GM23248 (cell line): ENCODE measurements around the gene PMVK. TPM values are rescaled to one million over a fixed set of nuclear protein-coding genes. Genes with fewer than 3 reads are reported as not detected.

Experiments used
- DNase-seq: peaks from one replicate; pipeline ENCODE4 v3.0.0-alpha.2; 2015
- H2AFZ ChIP-seq: fragments of 200-600 bp; sonication (generic); 2 replicates; pipeline ENCODE4 v1.6.1; 2016; ENCODE audit warnings: antibody characterized with exemption
- H3F3A ChIP-seq: fragments of 200-600 bp; sonication (generic); 2 replicates; pipeline ENCODE4 v1.6.1; 2016; ENCODE audit warnings: mild to moderate bottlenecking, antibody characterized with exemption, mixed run types; ENCODE audit not compliant: insufficient read depth
- H3K27ac ChIP-seq: fragments of 200-600 bp; sonication (generic); 2 replicates; pipeline ENCODE4 v1.5.1; 2016; ENCODE audit warnings: mild to moderate bottlenecking
- H3K27me3 ChIP-seq: fragments of 200-600 bp; sonication (generic); replicated peaks from 2 replicates; pipeline ENCODE4 v1.6.1; 2016; ENCODE audit warnings: mild to moderate bottlenecking; ENCODE audit not compliant: insufficient read depth
- H3K36me3 ChIP-seq: fragments of 200-600 bp; sonication (generic); 2 replicates; pipeline ENCODE4 v1.6.1; 2016; ENCODE audit warnings: low read depth, mild to moderate bottlenecking
- H3K4me1 ChIP-seq: fragments of 200-600 bp; sonication (generic); 2 replicates; pipeline ENCODE4 v1.6.1; 2016; ENCODE audit warnings: mild to moderate bottlenecking; ENCODE audit not compliant: insufficient read depth
- H3K4me2 ChIP-seq: fragments of 200-600 bp; sonication (generic); one replicate; pipeline ENCODE4 v1.6.1; 2016; ENCODE audit warnings: mild to moderate bottlenecking; ENCODE audit not compliant: unreplicated experiment
- H3K4me3 ChIP-seq: fragments of 200-600 bp; sonication (generic); 2 replicates; pipeline ENCODE4 v1.5.1; 2016; ENCODE audit warnings: mild to moderate bottlenecking
- H3K79me2 ChIP-seq: fragments of 200-600 bp; sonication (generic); 2 replicates; pipeline ENCODE4 v1.6.1; 2016; ENCODE audit warnings: mild to moderate bottlenecking; ENCODE audit not compliant: insufficient read depth
- H3K9ac ChIP-seq: fragments of 200-600 bp; sonication (generic); 2 replicates; pipeline ENCODE4 v1.6.1; 2016; ENCODE audit warnings: mild to moderate bottlenecking
- H3K9me2 ChIP-seq: fragments of 200-600 bp; sonication (generic); 2 replicates; pipeline ENCODE4 v1.6.1; 2016; ENCODE audit warnings: mixed run types, mild to moderate bottlenecking, moderate library complexity; ENCODE audit not compliant: insufficient read depth
- H3K9me3 ChIP-seq: fragments of 200-600 bp; sonication (generic); one replicate; pipeline ENCODE4 v1.6.1; 2017; ENCODE audit warnings: low read depth
- H4K20me1 ChIP-seq: fragments of 200-600 bp; sonication (generic); 2 replicates; pipeline ENCODE4 v1.6.0; 2016; ENCODE audit not compliant: insufficient read depth
- EZH2 ChIP-seq: fragments of 200-600 bp; sonication (generic); IDR thresholded peaks from 2 replicates; pipeline ENCODE4 v1.6.1; 2018; ENCODE audit warnings: antibody characterized with exemption, mild to moderate bottlenecking; ENCODE audit not compliant: insufficient read depth, poor library complexity, severe bottlenecking
- EZH2phosphoT487 ChIP-seq: fragments of 200-600 bp; sonication (generic); IDR thresholded peaks from 2 replicates; pipeline ENCODE4 v1.6.1; 2018; ENCODE audit warnings: antibody characterized with exemption, moderate library complexity, mild to moderate bottlenecking, low read depth; ENCODE audit not compliant: insufficient read depth
- WGBS, 2 experiments: methylation state at CpG; one replicate each; pipeline ENCODE4 v1.1.6; 2015 to 2017; ENCODE audit warnings: low lambda C conversion rate in 2 of 2, low coverage in 1 of 2; ENCODE audit errors: missing lambda C conversion rate in 2 of 2; 5-methylcytosine and 5-hydroxymethylcytosine counted together
- in situ Hi-C: fragments of 300-500 bp; cut with MboI; formaldehyde crosslinking; loops from 2 replicates; pipeline ENCODE4 v1.15.0; 2020
- polyA plus RNA-seq: library from polyadenylated mRNA; unstranded; fragments of >200 nt; fragmentation: Nextera tagmentation; extraction: Ambion mirVana; gene quantifications from 2 replicates; pipeline ENCODE4 v1.2.1, GENCODE V29; 2016
- total RNA-seq: library from RNA; depleted of rRNA; stranded (reverse); fragments of >200 nt; shearing (Covaris generic); gene quantifications from 2 replicates; pipeline ENCODE4 v1.2.3, GENCODE V29; 2014

Gene PMVK
- total and polyA plus RNA-seq, 2 experiments from 2014 or later = 6.4 to 36.6 TPM

DNA sequence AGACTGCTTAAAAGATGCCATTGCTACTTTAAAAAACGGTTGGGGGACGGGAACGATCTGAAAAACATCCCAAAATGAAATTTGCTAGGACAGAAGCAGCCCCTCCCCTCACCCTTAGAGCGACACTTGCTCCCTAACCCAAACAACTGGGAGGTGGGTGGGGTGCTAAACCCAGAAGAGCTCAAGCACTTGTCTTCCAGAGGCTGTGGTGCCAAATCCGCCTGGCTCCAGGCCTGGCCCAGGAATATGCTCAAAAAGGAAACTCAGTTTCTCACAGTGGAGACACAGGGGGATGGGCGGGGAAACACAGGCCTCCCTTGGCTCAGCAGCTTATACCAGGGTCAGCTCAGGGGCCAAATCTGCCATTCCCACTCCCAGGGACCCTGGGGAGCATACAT lies 20.0 kb upstream of the PMVK start:
- peak overlapping the region; percentile 96 for H3K4me2 ChIP-seq
- peak overlapping the region; percentile 93 for H3K4me3 ChIP-seq
- no peaks in the 10 kb centered on the region for H3K9me2 ChIP-seq
- H3K27me3 ChIP-seq = no peaks in the 10 kb centered on the region
- H2AFZ ChIP-seq = peak overlapping the region; percentile 87
- H3K79me2 ChIP-seq = peaks cover 29% of the 10 kb centered on the region; the same call in 1 of the 2 replicates
- no peaks in the 10 kb centered on the region for H4K20me1 ChIP-seq
- 5 to 7% methylated on average over 6 of the region's 6 CpGs for WGBS, 2 experiments
- H3K9me3 ChIP-seq = no peaks in the 10 kb centered on the region
- in situ Hi-C loops = no loop called here
- H3K36me3 ChIP-seq = no peaks in the 10 kb centered on the region
- peak overlapping the region; percentile 91; the same call in 1 of the 2 replicates for H3K27ac ChIP-seq
- DNase-seq = peak; percentile 34
- peaks cover 9% of the 10 kb centered on the region for H3F3A ChIP-seq
- H3K4me1 ChIP-seq = peaks cover 28% of the 10 kb centered on the region
- peak overlapping the region; percentile 86 for H3K9ac ChIP-seq
- TF ChIP-seq EZH2 (no peak), EZH2phosphoT487 (no peak)

DNA sequence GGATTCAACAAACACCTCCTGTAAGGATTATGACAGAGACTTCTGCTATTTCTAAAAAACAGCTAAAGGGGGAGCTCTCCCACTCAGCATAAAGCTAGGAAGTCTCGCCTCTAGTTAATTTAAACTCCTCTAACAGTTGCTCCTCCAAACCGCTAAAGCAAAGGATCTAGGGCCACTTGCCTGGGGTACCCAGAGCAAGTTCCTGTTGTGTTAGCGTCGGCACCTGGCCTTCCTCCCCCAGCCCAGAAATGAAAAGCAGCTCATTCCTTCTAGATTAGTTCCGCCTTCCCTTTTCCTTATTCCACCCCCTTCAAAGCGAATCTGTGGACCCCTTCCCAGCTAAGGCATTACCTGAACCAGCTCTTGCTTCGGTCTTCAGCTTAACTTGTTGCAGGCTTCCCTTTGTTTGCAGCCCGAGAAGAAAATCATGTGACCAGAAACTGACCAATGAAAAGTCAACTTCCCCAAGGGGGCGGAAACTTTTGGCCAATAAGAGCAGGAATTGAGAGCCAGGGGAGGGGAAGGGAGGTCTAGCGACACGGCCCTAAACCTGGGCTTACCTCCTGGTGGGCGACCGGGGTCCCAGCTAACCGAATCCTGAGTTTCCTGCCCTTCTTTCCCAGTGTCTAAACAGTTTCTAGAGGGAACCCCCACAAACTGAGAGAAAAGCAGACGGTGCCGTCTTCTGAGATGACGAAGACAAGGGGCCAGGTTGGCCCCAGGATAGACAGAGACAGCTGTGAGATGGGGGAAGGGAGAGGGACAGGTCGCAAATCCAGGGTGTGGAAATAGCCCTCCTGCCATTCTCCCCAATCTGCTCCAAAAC lies 19.4 kb upstream of the PMVK start, which contains the start of gene PBXIP1:
Gene PBXIP1 (minus strand): TSS at position 382 of the 826 bp plus-strand sequence. CDS start 2,378 bp downstream, outside the sequence.
- no peaks in the 10 kb centered on the region for H3K36me3 ChIP-seq
- H3K9me2 ChIP-seq = no peaks in the 10 kb centered on the region
- H3K79me2 ChIP-seq = peaks cover 26% of the 10 kb centered on the region; the same call in 1 of the 2 replicates
- H2AFZ ChIP-seq = peak within 1 kb of the TSS; percentile 87
- peaks cover 9% of the 10 kb centered on the region for H3F3A ChIP-seq
- H3K9me3 ChIP-seq = no peaks in the 10 kb centered on the region
- no peaks in the 10 kb centered on the region for H3K27me3 ChIP-seq
- peak within 1 kb of the TSS; percentile 91 for H3K27ac ChIP-seq
- H4K20me1 ChIP-seq = no peaks in the 10 kb centered on the region
- peak within 1 kb of the TSS; percentile 86 for H3K9ac ChIP-seq
- peak within 1 kb of the TSS; percentile 93 for H3K4me3 ChIP-seq
- DNase-seq = peak; percentile 91
- in situ Hi-C loops = no loop called here
- H3K4me1 ChIP-seq = peaks cover 28% of the 10 kb centered on the region
- TF ChIP-seq EZH2phosphoT487 (no peak), EZH2 (no peak)
- 1% methylated on average over 18 of the region's 18 CpGs for WGBS, 2 experiments
- peak within 1 kb of the TSS; percentile 96 for H3K4me2 ChIP-seq

DNA sequence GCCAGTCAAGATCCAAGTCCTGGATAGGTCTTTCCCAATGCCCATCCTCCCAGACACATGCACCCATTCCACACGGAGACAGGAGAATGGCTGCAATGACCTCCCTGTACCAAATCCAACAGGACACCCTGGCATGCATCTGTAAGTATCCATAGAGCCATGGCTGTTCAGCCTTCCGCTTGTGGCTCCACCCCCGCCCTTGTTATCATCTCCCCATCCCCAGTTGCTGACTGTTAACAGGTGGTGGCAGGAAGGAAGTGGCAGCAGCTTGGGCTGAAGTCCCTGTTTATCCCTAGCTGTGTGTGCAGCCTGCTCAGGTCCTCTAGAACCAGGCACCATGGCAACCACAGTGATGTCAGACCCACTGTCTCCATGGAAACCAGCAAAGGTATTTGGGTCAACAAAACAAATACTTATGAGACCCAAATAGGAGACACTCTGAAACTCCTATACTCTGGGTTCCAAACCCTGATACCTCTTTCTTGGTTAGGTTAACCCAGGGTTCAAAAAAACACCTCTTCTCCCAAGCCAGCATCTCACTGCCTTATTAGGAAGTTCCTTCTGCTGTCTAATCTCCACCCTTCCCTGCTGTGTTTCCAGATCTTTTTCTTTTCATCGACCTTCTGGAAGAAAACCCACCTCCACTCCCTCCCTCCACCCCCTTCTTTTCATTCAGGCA lies 18.7 kb upstream of the PMVK start:
- peaks cover 18% of the 10 kb centered on the region; the same call in 1 of the 2 replicates for H3K79me2 ChIP-seq
- peak overlapping the region; percentile 86 for H3K9ac ChIP-seq
- H2AFZ ChIP-seq = peak overlapping the region; percentile 87
- H3K36me3 ChIP-seq = no peaks in the 10 kb centered on the region
- DNase-seq = peak; percentile 83
- peak overlapping the region; percentile 96 for H3K4me2 ChIP-seq
- peak overlapping the region; percentile 93 for H3K4me3 ChIP-seq
- TF ChIP-seq EZH2phosphoT487 (no peak), EZH2 (no peak)
- peaks cover 21% of the 10 kb centered on the region for H3K4me1 ChIP-seq
- no peaks in the 10 kb centered on the region for H4K20me1 ChIP-seq
- no peaks in the 10 kb centered on the region for H3K27me3 ChIP-seq
- H3K27ac ChIP-seq = peak overlapping the region; percentile 91
- no peaks in the 10 kb centered on the region for H3K9me2 ChIP-seq
- peaks cover 9% of the 10 kb centered on the region for H3F3A ChIP-seq
- 16 to 18% methylated on average over 4 of the region's 4 CpGs for WGBS, 2 experiments
- in situ Hi-C loops = no loop called here
- no peaks in the 10 kb centered on the region for H3K9me3 ChIP-seq

DNA sequence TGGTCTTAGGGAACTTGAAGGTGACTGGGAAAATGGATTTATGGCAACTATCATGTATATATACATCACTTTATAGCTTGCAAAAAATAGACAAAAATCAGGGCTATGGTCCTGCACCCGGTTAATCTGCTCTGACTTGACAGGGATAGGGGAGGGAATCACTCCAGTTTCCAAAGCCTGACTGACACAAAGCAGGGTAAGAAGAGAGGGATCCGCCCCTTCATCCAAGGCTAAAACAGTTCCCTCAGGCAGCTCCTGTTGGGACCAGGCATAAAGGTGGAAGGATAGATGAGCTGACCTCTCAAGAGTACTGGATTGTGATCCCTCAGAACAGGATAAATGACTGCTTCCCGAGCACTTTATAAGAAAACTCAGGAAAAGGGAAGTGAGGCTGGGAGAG lies 18.0 kb upstream of the PMVK start:
- 40 to 54% methylated on average over 3 of the region's 3 CpGs for WGBS, 2 experiments
- Histone ChIP-seq H3K4me3 (no peak overlapping the region), H3K36me3 (no peaks in the 10 kb centered on the region), H3K9ac (peak overlapping the region; percentile 86; the same call in 1 of the 2 replicates), H3K27me3 (no peaks in the 10 kb centered on the region), H3K4me2 (no peak overlapping the region), H3K79me2 (peaks cover 14% of the 10 kb centered on the region; the same call in 1 of the 2 replicates), H4K20me1 (no peaks in the 10 kb centered on the region), H3F3A (peaks cover 9% of the 10 kb centered on the region), H2AFZ (no peak overlapping the region), H3K4me1 (peaks cover 20% of the 10 kb centered on the region), H3K9me3 (no peaks in the 10 kb centered on the region), H3K9me2 (no peaks in the 10 kb centered on the region), H3K27ac (no peak overlapping the region)
- TF ChIP-seq EZH2 (no peak), EZH2phosphoT487 (no peak)
- in situ Hi-C loops = no loop called here
- no peak for DNase-seq
